EL (cell line): Measurements from ENCODE around the gene NBAS.
"Not testable (repeated sequence)": the region's sequence is repeated elsewhere in the genome, so short reads cannot be mapped to it uniquely, and the experiment has no call there.

Experiments
- DNase-seq: peaks from one replicate; pipeline ENCODE4 v3.0.0-alpha.2; 2016

The NBAS gene

GRCh38 chr2:15456352-15456751 is 104.8 kb downstream of the NBAS start:
- DNase-seq, result no peak

- DNase-seq, result no peak
These were observed 110.3 kb downstream of the NBAS start for GRCh38 chr2:15450808-15451207.

GRCh38 chr2:15449556-15450236 is 111.4 kb downstream of the NBAS start:
- no peak for DNase-seq

GRCh38 chr2:15448250-15448839 is 112.8 kb downstream of the NBAS start:
- DNase-seq, result no peak

GRCh38 chr2:15447381-15447780 is 113.8 kb downstream of the NBAS start:
- no peak for DNase-seq

GRCh38 chr2:15446961-15447360 is 114.2 kb downstream of the NBAS start:
- no peak for DNase-seq

GRCh38 chr2:15445891-15446562 is 115.1 kb downstream of the NBAS start:
- no peak for DNase-seq

GRCh38 chr2:15439768-15440524 is 121.2 kb downstream of the NBAS start:
- DNase-seq, result not testable (repeated sequence)

- DNase-seq, result not testable (repeated sequence)
These were observed 121.8 kb downstream of the NBAS start for GRCh38 chr2:15439366-15439765.

- DNase-seq, result no peak
These were observed 124.9 kb downstream of the NBAS start for GRCh38 chr2:15436195-15436594.

GRCh38 chr2:15435474-15435873 is 125.7 kb downstream of the NBAS start:
- DNase-seq, result no peak

GRCh38 chr2:15432642-15433256 is 128.4 kb downstream of the NBAS start:
- no peak for DNase-seq

GRCh38 chr2:15429032-15429431 is 132.1 kb downstream of the NBAS start:
- no peak for DNase-seq

GRCh38 chr2:15427987-15428386 is 133.1 kb downstream of the NBAS start:
- no peak for DNase-seq

GRCh38 chr2:15426606-15427005 is 134.5 kb downstream of the NBAS start:
- DNase-seq, result no peak

GRCh38 chr2:15425712-15426111 is 135.4 kb downstream of the NBAS start:
- DNase-seq, result no peak

GRCh38 chr2:15421753-15422152 is 139.4 kb downstream of the NBAS start:
- no peak for DNase-seq

GRCh38 chr2:15415748-15416147 is 145.4 kb downstream of the NBAS start:
- no peak for DNase-seq

- DNase-seq, result no peak
These were observed 148.4 kb downstream of the NBAS start for GRCh38 chr2:15412779-15413178.

- no peak for DNase-seq
These were observed 148.8 kb downstream of the NBAS start for GRCh38 chr2:15412309-15412708.

GRCh38 chr2:15410884-15411283 is 150.2 kb downstream of the NBAS start:
- DNase-seq, result no peak

GRCh38 chr2:15408759-15409158 is 152.4 kb downstream of the NBAS start:
- no peak for DNase-seq

- DNase-seq, result no peak
These were observed 153.5 kb downstream of the NBAS start for GRCh38 chr2:15407666-15408065.
